ENCODE results near the gene TEX11.

DNA sequence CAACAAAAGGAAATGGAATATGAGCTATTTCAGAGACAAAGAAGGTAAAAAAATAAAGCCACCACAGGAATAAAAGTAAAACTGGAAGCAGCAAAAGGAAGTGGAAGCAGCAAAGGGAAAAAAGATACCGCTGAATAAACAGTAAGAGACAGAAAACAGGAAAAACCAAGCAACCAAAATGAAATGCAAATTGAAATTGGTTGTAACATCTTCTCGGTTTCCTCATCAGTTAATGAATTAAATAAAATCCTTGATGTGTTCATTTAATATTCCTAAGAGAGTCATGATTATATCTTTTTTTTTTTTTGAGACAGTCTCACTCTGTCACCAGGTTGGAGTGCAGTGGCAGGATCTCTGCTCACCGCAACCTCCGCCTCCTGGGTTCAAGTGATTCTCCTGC, 331.1 kb downstream of the TEX11 start:
- TF ChIP-seq, protein P1, sequence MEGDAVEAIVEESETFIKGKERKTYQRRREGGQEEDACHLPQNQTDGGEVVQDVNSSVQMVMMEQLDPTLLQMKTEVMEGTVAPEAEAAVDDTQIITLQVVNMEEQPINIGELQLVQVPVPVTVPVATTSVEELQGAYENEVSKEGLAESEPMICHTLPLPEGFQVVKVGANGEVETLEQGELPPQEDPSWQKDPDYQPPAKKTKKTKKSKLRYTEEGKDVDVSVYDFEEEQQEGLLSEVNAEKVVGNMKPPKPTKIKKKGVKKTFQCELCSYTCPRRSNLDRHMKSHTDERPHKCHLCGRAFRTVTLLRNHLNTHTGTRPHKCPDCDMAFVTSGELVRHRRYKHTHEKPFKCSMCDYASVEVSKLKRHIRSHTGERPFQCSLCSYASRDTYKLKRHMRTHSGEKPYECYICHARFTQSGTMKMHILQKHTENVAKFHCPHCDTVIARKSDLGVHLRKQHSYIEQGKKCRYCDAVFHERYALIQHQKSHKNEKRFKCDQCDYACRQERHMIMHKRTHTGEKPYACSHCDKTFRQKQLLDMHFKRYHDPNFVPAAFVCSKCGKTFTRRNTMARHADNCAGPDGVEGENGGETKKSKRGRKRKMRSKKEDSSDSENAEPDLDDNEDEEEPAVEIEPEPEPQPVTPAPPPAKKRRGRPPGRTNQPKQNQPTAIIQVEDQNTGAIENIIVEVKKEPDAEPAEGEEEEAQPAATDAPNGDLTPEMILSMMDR (IDR thresholded peaks at IDR 0.05): no peak
- TF ChIP-seq POLR2A (IDR thresholded peaks at IDR 0.05): no peak

All from Peyer's patch (tissue), 4 donors.